Loucy (cell line): ENCODE results near the gene TGFBR3.

Source experiments
- CTCF ChIP-seq: fragments of 200-600 bp; sonication (generic); conservative IDR thresholded peaks from 2 replicates; pipeline ENCODE4 v1.5.1; 2014; ENCODE audit warnings: mild to moderate bottlenecking, antibody characterized with exemption, low read length
- EZH2phosphoT487 ChIP-seq: fragments of 200-600 bp; IDR thresholded peaks from 2 replicates; pipeline ENCODE4 v1.6.1; 2018; ENCODE audit warnings: antibody characterized with exemption, mild to moderate bottlenecking, moderate library complexity, borderline replicate concordance

GRCh38 chr1:91857557-91858239, 28.3 kb downstream of the TGFBR3 start:
- TF ChIP-seq CTCF (no peak), EZH2phosphoT487 (no peak)
